Lung (tissue), 12 donors: Measurements from ENCODE around the gene HMGN4. TPM values are rescaled to one million over a fixed set of nuclear protein-coding genes. Genes with fewer than 3 reads are reported as not detected.

Experiments used
- ATAC-seq: fragments of 200-7000 bp; cut with Tn5 transposase; one replicate; pipeline ENCODE4 v1.9.1; 2020; ENCODE audit warnings: moderate number of reproducible peaks; ENCODE audit not compliant: insufficient read depth, low FRiP score
- DNase-seq, 3 donors: peaks; one replicate each; pipeline ENCODE4 v3.0.0-alpha.2; 2013 to 2017
- H3K27ac ChIP-seq, 2 donors: one replicate each; pipeline ENCODE4 v1.5.1; 2013; ENCODE audit warnings: mild to moderate bottlenecking in 2 of 2, moderate library complexity in 2 of 2, control low read depth in 1 of 2, inconsistent platforms in 1 of 2, low read depth in 1 of 2, low read length in 1 of 2
- H3K27me3 ChIP-seq, 3 donors: one replicate each; pipeline ENCODE4 v1.5.1; 2013; ENCODE audit warnings: low read length in 2 of 3; ENCODE audit not compliant: control insufficient read depth in 3 of 3, insufficient read depth in 3 of 3
- H3K36me3 ChIP-seq, 4 donors: one replicate each; pipeline ENCODE4 v1.5.1; 2013; ENCODE audit warnings: low read length in 4 of 4, mild to moderate bottlenecking in 1 of 4, moderate library complexity in 1 of 4; ENCODE audit not compliant: control insufficient read depth in 4 of 4, insufficient read depth in 4 of 4
- H3K4me1 ChIP-seq, 5 donors: one replicate each; pipeline ENCODE4 v1.5.1; 2013; ENCODE audit warnings: low read length in 5 of 5, mild to moderate bottlenecking in 2 of 5, moderate library complexity in 1 of 5; ENCODE audit not compliant: control insufficient read depth in 5 of 5, insufficient read depth in 5 of 5
- H3K4me3 ChIP-seq: one replicate; pipeline ENCODE4 v1.5.1; 2013; ENCODE audit warnings: mild to moderate bottlenecking, control low read depth, moderate library complexity
- H3K9ac ChIP-seq, 2 donors: one replicate each; pipeline ENCODE4 v1.5.1; 2013; ENCODE audit warnings: low read length in 2 of 2, control low read depth in 1 of 2; ENCODE audit not compliant: insufficient read depth in 1 of 2
- H3K9me3 ChIP-seq, 4 donors: one replicate each; pipeline ENCODE4 v1.5.1; 2013; ENCODE audit warnings: low read length in 3 of 4, mild to moderate bottlenecking in 1 of 4, moderate library complexity in 1 of 4; ENCODE audit not compliant: control insufficient read depth in 4 of 4, insufficient read depth in 3 of 4
- CTCF ChIP-seq: IDR thresholded peaks from 2 replicates; pipeline ENCODE4 v1.5.1; 2012; ENCODE audit warnings: mild to moderate bottlenecking; ENCODE audit errors: control extremely low read depth, extremely low read depth
- WGBS, 2 donors: extraction: QIAGEN DNeasy Blood & Tissue Kit; methylation state at CpG; one replicate each; pipeline ENCODE4 v1.1.7; 2013; 5-methylcytosine and 5-hydroxymethylcytosine counted together
- polyA plus RNA-seq, 2 donors: library from polyadenylated mRNA; stranded (reverse); fragments of 200-250 nt; gene quantifications; one replicate each; pipeline ENCODE4 v1.2.1, GENCODE V29; 2013
- total RNA-seq, 2 donors: library from RNA; depleted of rRNA in 1 of 2; stranded (reverse); fragments of >200 nt in 1 of 2; gene quantifications; one replicate each; pipeline ENCODE4 v1.2.1, GENCODE V29; 2014 to 2021
- donor health status: control.
- donor health status: control.
- donor health status: Bipolar disorder and iron deficiency.
- donor health status: healthy.
- donor health status: DM: yes; HTN: yes; CAD: no.

HMGN4 gene
- total and polyA plus RNA-seq, 4 donors: 16.1 to 73.3 (median 54.2) TPM

GRCh38 chr6:26493258-26493657 is 44.9 kb upstream of the HMGN4 start:
- DNase-seq (no peak), ATAC-seq (no peak)
- no peak for TF ChIP-seq CTCF
- WGBS, 2 donors: 92 to 95% methylated on average over 2 of the region's 2 CpGs
- Histone ChIP-seq H3K4me1 (no peaks in the 10 kb centered on the region), H3K4me3 (no peak overlapping the region), H3K27me3 (no peaks in the 10 kb centered on the region), H3K36me3 (no peaks in the 10 kb centered on the region), H3K9me3 (no peaks in the 10 kb centered on the region), H3K9ac (no peak overlapping the region), H3K27ac (no peak overlapping the region)

- ATAC-seq (no peak), DNase-seq (no peak)
- Histone ChIP-seq H3K27ac (no peak overlapping the region), H3K9me3 (no peaks in the 10 kb centered on the region), H3K4me1 (no peaks in the 10 kb centered on the region), H3K27me3 (no peaks in the 10 kb centered on the region), H3K9ac (no peak overlapping the region), H3K36me3 (no peaks in the 10 kb centered on the region), H3K4me3 (no peak overlapping the region)
- WGBS, 2 donors: 89 to 92% methylated on average over 3 of the region's 3 CpGs
- no peak for TF ChIP-seq CTCF
Observed at GRCh38 chr6:26494117-26494516, 44.0 kb upstream of the HMGN4 start.

- no peaks in the 10 kb centered on the region for H3K4me1 ChIP-seq
- WGBS, 2 donors: 68 to 88% methylated on average over 1 of the region's 1 CpG
Observed at GRCh38 chr6:26495281-26495680, 42.9 kb upstream of the HMGN4 start.

More at GRCh38 chr6:26495281-26495680, 42.9 kb upstream of the HMGN4 start:
- Histone ChIP-seq H3K36me3 (no peaks in the 10 kb centered on the region), H3K27me3 (peaks cover 0 to 1% (median 0%) of the 10 kb centered on the region in 3 donors), H3K9me3 (no peaks in the 10 kb centered on the region), H3K9ac (no peak overlapping the region), H3K4me3 (no peak overlapping the region), H3K27ac (no peak overlapping the region)
- ATAC-seq: no peak
- TF ChIP-seq CTCF: no peak
- no peak for DNase-seq
